A172 (cell line): ENCODE results near the gene DPP10. TPM values are rescaled to one million over a fixed set of nuclear protein-coding genes. Genes with fewer than 3 reads are reported as not detected.
"Not testable (repeated sequence)": the region's sequence is repeated elsewhere in the genome, so short reads cannot be mapped to it uniquely, and the experiment has no call there.

Source experiments
- DNase-seq: peaks from one replicate; pipeline ENCODE4 v3.0.0-alpha.2; 2015; ENCODE audit warnings: low spot score
- total RNA-seq: library from RNA; depleted of rRNA; stranded (reverse); fragments of >200 nt; shearing (Covaris generic); gene quantifications from 2 replicates; pipeline ENCODE4 v1.2.3, GENCODE V29; 2014; rRNA removed

The DPP10 gene
- total RNA-seq: not detected in 2 replicates

DNA sequence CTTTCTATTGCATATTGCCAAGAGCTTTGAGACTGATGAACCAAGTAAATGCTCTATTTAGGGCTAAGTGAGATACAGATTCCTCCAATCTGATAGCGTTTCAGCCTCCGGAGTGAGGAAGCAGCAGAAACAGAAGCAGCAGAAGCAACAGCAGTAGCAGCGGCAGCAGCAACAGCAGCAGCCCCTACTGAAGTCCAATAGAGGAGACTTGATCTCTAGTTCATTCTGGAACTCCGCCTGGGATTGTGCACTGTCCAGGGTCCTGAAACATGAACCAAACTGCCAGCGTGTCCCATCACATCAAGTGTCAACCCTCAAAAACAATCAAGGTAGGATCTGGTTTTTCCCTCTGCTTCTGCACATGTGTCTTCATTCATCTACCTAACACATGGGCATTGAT, at the start of gene DPP10:
TSS of gene DPP10 (plus strand) at position 132 of the 400 bp plus-strand sequence.
- no peak for DNase-seq

DNA sequence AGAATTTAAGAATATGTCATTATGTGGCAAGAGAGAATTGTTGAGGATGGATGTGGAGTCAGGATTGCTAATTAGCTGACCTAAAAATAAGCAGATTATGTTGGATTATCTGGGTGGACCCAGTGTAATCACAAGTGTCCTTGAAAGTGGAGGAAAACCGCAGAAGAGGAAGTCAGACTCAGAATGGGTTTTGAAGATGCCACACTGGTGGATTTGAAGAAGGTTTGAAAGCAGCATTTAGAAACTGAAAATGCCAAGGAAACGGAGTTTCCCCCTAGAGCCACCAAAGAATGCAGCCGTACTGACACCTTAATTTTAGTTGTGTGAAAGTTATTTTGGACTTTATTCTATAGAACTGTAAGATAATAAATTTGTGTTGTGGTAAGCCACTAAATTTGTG, 41.6 kb upstream of the DPP10 start:
- DNase-seq: no peak

DNA sequence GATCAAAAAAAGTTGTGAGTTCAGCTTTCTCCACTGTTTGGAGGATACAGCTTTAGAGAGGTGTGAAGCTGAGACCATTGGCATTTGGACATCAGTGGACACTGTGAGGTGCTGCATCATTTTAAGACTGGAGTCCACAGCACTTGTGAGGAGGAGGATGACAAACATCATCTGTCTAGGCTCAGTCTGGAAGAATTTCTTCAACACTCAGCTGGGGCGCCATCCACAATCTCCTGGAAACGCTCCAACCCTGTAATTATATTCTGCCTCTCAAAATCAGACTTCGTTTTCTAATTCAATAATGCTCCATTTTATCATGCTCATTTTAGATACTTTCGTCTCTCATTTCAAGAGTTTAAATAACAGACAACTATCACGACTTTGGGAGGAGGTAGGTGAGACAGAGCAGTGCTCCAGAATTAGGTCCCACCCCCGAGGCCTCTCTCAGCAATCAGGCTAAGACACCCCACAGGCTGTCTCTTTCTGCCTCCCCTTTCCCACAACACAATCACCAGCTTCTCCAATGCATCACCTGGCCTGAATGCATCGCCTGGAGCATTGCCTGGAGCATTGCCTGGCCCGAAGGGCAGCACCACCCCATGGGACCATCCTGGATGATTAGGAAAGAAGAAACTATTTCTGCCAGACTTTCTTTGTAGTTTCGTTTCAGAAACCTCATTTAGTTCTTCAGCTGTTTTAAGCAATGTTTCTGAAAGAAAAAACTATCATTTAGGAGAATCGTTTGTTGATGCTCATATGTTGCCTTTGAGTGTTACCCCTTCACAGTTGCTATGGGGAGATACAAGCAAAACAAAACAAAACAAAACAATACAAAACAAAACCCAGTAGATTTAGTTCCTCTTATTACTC, 37.0 kb upstream of the DPP10 start:
- no peak for DNase-seq

DNA sequence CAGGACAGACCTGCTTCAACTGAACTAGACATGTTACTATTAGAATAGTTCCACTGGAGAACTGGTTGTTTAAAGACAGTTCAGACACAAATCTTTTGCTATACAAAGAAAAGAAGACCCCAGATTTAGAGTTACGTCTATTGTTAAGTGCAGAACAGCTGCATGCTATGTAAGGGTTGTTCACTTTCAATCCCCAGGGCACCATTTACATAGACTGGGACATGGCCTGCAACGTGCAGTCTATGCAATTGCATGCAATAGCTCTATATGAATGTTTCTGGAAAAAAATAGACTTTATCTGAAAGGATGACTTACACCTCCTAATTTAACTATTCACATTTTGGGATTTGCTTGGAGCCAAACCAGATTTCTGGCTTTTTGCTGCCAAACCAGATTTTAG, 36.1 kb upstream of the DPP10 start:
- no peak for DNase-seq

DNA sequence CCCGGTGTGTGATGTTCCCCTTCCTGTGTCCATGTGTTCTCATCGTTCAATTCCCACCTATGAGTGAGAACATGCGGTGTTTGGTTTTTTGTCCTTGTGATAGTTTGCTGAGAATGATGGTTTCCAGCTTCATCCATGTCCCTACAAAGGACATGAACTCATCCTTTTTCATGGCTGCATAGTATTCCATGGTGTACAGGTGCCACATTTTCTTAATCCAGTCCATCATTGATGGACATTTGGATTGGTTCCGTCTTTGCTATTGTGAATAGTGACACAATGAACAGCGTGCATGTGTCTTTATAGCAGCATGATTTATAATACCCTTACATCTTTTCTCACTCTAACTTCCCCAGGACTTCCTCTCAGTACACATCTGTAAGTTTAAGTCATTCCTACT, 35.1 kb upstream of the DPP10 start:
- not testable (repeated sequence) for DNase-seq

DNA sequence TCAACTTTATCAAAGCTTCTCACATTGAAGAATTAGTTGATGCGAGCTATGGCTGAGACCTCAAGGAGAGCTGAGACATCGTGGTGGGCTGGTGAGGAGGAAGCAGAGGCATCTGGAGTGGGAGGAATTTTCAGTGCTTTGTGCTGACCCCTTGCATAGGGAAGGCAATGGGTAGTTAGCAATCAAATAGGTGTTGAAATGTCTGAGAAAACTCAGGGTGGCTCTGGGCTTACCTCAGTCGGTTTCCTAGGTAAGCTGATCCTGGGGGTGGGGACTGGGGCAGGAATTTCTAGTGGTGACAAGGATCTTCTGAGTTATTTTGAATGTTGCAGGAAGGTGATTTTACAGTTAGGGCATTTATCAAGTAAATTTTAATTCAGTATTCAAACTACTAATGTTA, 20.7 kb upstream of the DPP10 start:
- DNase-seq: no peak

DNA sequence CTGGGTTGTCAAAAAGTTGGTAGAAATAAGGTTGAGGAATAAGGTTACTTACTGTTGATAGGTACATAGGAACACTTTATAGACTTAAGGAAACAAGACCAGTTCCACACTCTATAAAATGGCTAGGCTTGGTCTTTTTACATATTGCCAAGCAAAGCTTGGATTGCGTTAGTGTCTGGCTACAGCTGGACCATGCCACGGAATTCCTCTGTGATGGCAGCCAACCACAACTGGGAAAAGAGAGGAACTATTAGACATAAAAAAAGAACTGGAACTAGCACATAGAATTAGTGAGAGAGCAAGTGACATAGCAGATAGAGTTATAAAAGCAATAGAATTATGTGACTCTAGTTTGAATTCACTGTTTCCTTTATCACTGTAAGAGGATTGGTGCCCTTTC, 17.7 kb upstream of the DPP10 start:
- DNase-seq: no peak

DNA sequence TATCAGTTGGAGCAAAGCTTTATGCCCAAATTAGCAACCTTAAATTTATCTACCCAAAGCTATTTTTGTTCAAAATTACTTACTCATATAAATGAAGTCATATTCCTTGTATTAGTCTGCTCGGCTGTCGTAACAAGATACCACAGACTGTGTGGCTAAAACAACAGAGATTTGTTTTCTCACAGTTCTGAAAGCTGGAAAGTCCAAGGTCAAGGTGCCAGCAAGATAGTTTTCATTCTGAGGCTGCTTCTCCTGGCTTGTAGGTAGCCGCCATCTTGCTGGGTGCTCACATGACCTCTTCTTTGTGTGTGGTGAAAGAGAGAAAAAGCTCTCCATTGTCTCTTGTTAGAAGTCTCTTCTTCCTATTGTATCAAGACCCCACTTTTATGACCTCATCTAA, 15.7 kb upstream of the DPP10 start:
- DNase-seq: no peak

DNA sequence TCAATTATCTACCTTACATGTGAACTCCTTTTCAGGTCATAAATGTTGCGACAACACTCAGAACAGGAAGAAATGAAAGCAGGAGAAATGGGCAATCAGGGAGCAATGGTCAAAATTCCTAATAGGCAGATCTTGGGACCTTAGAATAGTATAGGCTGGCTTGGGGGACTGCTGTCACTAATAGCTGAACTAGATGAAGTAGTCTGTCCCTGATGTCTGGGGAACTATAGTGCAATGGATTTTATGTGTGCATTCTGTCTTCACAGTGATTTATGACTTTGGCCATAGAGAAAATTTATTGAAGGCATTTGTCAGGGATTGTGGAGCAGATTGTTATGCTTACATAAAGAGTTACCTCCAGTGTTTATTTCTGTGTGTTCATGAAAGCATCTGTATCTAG, 6.1 kb upstream of the DPP10 start:
- DNase-seq: no peak

DNA sequence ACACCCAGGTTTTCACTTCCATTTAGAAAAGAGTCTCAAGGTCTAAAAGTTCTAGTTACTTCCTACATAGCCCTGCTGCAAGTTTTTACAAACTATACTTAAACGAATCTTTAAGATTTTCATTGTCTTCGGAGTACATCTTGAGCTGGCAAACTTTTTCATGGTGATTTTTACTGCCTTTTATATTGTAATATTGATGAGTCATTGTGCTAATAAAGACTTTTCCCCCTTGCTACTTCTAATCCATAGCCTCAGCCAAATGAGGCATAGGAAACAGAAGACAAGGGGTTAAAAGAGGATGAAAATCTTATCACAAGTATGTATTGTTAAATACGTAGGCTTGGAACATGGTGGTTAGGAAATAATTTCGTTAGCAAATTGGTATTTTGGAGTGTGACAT, 4.1 kb downstream of the DPP10 start:
- DNase-seq: no peak

DNA sequence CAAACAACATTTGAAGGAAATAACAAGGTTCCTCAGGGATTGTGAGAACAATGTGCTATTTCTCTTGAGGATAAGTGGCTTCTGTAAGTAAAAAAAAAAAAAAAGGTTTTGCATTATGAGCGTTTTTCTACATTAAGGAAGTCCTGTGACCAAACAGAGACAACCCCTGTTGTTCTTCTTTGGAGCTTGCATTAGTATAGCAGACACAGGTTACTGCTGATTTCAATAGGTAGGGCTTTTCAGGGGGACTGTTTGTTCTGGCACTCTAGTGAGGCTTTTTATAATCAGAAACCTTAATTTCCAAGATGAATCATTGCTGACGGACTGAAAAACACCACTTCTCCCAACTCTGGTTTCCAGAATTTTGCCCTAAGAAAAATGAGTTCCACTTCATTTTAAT, 8.2 kb downstream of the DPP10 start:
- no peak for DNase-seq

DNA sequence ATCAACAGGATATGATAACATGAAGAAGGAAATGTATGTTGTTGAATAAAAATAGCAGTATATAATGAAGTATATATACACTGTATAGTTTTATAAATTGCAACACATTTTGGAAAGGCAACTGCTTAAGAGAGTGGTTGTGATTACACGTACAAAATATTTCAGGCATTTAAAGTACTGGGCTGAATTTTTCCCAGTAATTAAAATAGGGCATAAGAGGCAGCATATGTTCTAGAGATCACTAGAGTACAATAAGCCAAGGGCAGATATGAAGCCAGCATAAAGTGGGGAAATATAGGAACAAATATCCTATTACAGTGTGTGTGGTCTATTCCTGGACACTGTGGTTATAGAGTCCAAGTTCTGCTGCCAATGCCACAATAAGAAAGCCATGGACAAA, 14.1 kb downstream of the DPP10 start:
- DNase-seq: no peak

DNA sequence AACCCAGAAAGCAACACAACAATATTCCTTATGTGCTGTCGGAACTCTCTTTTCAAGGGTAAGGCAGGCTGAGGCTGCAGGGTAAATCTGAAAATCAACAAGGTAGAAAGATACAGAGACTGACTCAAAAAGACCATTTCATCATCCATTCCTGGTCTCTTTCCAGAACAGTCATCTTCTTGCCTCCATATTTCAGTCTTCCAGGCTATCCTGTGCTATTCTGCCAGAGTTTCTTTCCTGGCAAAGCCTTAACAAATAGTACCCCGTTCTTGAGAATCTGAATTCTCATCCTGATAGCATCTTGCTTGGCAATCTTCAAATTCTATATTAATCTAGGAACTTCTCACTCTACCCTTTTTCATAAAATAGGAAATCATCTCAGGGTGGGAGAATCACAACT, 15.5 kb downstream of the DPP10 start:
- DNase-seq: no peak

DNA sequence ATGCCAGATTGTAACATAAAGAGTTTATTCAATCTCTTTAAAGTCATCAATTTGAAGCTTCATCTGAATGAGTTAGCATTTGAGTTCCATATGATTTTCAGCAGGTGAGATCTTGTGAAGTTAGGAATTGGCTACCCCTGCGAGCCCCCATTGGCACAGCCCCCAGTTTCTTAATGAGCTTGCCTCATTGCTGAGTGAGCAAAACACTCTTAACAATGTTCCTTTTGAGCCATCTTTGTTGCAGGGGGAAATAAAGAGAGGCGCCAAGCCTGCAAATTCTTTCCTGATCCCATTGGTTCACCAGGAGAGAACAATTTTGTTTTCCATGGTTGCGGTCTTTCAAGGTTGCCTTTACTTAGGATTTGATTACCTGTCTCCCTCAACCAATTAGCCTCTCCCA, 18.7 kb downstream of the DPP10 start:
- DNase-seq: no peak

DNA sequence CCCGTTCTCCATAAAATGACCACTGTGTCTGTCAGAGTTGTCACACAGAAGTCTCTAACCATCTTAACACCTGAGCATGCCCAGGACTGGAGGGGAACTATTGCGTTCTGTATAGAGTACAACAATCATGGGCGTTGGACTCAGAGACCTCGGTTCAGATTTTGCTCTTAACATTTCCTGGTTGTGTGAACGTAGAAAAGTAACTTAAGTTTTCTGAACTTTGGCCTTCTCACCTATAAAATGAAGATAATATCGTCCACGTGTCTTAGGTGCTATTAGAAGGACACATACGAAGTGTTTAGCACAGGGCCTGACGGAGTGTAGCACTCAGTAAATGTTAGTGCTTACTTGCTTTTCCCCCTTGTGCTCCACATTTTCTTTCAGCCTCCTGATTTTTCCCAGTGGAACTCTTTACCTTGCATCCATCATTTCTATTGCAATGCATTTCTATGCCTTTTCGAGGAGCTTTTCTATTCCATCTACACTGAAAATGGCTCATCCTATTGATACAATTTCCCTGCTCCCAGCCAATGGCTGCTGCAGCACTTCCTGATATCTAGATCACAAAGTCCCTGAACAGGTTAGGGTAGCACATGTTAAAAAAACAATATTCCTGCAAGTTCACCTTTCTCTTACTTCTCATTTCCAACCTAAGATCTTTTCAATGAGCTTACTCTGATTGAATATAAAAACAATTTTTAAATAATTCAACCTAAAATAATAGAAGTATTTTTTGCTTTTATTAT, 22.7 kb downstream of the DPP10 start:
- DNase-seq: no peak

DNA sequence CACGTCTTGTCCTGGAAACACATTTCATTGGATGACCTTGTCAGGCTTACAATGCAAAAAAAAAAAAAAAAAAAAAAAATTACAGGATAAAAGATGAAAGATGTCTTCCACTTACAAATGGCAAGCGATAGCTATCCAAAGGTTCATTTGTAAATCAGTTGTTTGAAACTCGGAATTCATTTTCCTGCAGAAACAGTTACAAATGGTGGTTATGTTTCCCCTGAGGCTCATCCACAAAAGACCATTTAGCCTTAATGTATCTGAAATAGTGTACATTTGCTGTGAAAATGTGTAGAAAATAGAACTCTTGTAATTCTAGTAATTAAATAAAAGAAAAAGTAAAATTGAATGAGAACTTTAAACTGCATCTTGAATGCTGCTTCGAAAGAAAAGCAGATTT, 25.9 kb downstream of the DPP10 start:
- no peak for DNase-seq

DNA sequence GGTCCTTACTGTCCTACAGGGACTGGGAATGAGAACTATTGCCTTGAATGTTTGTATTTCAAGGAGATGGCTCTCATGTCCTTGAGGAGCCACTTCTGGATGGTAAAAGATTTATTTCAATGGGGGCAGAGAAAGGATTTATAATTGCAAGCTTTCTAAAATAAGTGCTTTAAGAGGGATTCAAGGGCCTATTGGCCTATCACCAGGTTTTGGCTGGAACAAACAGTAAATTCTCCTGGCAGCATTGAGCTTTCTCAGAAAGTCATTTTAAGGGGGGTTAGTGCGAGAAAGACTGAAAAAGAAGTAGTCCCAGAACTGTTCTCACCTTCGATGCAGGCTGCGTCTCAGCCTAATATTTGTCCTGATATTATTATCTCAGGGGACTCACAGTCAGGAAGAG, 29.8 kb downstream of the DPP10 start:
- no peak for DNase-seq

DNA sequence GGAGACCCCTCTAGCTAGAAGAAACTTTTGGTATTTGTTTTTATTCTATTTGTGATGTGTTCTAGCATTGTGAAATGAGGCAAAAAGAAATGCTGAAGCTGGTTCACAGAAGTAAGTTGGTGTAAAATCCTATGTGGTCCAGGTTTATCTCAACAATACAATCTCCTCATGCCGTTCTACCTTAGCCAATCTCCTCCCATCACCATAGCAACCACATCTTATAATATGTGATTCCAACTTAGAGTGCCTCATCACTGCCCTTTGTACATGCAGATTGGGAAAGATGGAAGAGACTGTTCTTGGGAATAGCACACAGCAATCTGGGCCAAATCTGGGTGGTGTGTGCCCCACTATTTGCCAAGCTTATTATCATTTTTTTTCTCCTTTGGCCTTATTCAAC, 30.3 kb downstream of the DPP10 start:
- DNase-seq: no peak

DNA sequence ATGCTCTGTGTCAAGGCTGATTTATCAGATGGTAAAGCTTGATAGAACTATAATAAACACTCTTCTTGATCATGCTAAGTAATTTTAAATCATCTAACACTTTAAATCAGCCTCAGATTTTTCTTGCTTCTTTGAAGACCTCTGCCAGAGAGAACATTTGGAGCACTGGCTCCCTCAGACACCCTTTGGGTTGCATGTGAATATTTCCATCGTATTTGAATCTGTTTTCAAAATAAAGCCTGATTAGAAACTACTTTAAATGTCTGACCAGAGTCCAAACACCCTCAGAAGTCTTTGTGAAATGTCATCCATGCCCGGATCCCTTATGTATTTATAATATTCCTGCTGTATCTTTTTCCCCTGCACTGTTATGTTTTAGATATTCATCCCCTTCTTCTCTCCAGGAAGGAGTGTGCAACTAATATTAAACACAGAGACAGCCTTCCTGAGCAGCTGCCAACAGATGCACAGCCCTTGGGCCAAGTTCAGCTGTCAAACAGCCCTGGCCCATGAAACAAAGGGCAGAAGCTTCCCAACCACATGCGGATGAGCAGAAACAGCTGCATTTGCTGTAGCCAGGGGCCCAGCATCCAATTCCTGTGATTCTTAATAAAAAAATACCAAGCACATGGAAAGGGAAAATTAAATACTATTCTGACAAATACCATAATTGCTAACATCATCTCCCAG, 46.5 kb downstream of the DPP10 start:
- no peak for DNase-seq

DNA sequence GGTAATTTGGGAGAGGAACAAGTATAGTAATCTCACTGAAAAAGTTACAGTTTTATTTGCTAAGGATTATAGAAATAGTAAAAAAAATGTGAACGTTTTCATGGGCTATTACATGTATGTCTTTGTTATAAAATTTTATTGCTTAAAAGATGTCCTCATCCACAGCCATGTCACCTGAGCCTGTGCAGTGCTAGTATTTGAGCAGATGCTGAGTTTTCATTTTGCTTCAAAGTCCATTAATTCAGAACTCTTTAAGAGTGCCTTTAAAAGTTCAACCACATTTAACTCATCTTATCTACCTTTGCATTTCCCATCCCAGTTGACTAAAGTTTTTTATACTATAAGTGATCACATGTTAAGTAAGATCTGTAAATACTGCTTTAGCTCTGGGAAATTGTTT, 52.6 kb downstream of the DPP10 start:
- no peak for DNase-seq

DNA sequence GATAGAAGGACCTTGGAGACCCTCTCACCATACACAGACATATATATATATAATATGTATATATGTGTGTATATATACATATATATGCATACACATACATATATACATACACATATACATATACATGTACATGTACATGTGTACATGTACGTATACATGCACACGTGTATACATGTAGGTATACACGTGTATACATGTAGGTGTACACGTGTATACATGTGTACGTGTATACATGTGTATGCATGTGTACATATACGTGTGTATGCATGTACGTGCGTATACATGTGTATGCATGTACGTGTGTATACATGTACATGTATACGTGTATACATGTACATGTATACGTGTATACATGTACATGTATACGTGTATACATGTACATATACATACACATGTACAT, 54.5 kb downstream of the DPP10 start:
- no peak for DNase-seq

DNA sequence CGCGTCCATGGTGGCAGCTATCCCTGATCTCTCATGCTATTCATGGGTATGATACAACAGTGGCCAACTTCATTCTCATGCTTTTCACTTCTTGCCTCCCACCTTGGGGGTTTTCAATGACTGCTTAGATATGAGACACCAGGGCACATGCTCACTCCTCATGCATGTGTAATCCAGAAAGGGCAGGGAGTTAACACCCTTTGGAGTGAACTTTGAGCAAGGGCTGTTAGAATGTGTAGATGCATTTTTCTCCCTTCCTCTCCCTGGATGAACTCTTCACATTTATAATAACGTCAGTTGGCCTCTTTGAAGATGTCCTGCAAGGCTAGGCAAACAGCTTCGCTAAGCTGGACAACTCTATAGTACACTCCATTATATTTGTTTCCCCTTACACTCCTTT, 56.7 kb downstream of the DPP10 start:
- no peak for DNase-seq

DNA sequence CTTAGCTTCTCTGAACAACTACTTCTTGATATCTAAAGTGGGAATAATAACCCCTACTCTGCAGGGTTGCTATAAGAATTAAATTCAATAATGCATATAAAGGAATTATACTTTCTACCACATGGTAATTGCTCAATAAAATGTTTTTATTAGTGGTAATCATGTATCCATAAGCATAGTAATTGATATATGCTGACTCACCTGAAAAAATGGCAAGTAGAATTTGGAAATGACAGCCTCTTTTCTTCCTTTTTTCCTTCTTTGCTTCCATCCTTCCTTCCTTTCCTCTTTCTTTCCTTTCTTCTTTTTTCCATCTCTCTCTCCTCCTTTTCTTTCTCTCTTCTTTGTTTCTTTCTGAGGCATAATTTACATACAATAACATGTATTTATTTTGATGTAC, 65.3 kb downstream of the DPP10 start:
- DNase-seq: no peak
